HG02943 (cell line): ENCODE data around the gene BAG1.

ENCODE experiments used
- ATAC-seq: cut with Tn5 transposase; IDR thresholded peaks from one replicate; pipeline ENCODE4 v1.9.1; 2021; ENCODE audit warnings: mild to moderate bottlenecking, low read depth, moderate library complexity; ENCODE audit not compliant: unreplicated experiment

The BAG1 gene

GRCh38 chr9:33245341-33245740 lies 19.2 kb downstream of the BAG1 start:
- ATAC-seq = no peak

- no peak for ATAC-seq
These were observed 20.2 kb downstream of the BAG1 start for GRCh38 chr9:33244137-33244784.

- no peak for ATAC-seq
These were observed 21.8 kb downstream of the BAG1 start for GRCh38 chr9:33242609-33243134.

- ATAC-seq = no peak
These were observed 23.2 kb downstream of the BAG1 start for GRCh38 chr9:33241298-33241697.

GRCh38 chr9:33239921-33240320 lies 24.6 kb downstream of the BAG1 start, which contains the start of gene SPINK4:
Gene SPINK4 (plus strand): TSS chr9:33240167. CDS start chr9:33240209, 42 bp downstream.
- no peak for ATAC-seq

GRCh38 chr9:33236571-33236970 lies 27.9 kb downstream of the BAG1 start:
- ATAC-seq = no peak

GRCh38 chr9:33234511-33235467 lies 29.7 kb downstream of the BAG1 start:
- no peak for ATAC-seq

GRCh38 chr9:33233626-33234342 lies 30.7 kb downstream of the BAG1 start:
- no peak for ATAC-seq

- no peak for ATAC-seq
These were observed 31.7 kb downstream of the BAG1 start for GRCh38 chr9:33232815-33233214.

GRCh38 chr9:33231623-33231942 lies 32.9 kb downstream of the BAG1 start:
- ATAC-seq = no peak

- no peak for ATAC-seq
These were observed 33.5 kb downstream of the BAG1 start for GRCh38 chr9:33230756-33231622.

GRCh38 chr9:33229359-33230114 lies 35.0 kb downstream of the BAG1 start:
- ATAC-seq = no peak

GRCh38 chr9:33228606-33229005 lies 35.9 kb downstream of the BAG1 start:
- no peak for ATAC-seq

GRCh38 chr9:33227741-33228140 lies 36.8 kb downstream of the BAG1 start:
- no peak for ATAC-seq

GRCh38 chr9:33227008-33227398 lies 37.5 kb downstream of the BAG1 start:
- no peak for ATAC-seq

GRCh38 chr9:33225319-33226147 lies 39.0 kb downstream of the BAG1 start:
- no peak for ATAC-seq

GRCh38 chr9:33223696-33224095 lies 40.8 kb downstream of the BAG1 start:
- ATAC-seq = no peak

GRCh38 chr9:33222031-33222430 lies 42.5 kb downstream of the BAG1 start:
- ATAC-seq = no peak

- no peak for ATAC-seq
These were observed 43.0 kb downstream of the BAG1 start for GRCh38 chr9:33221568-33221884.
